Astrocyte of the hippocampus (primary cell): ENCODE data around the gene GDPD1.

Experiments used
- DNase-seq: peaks from one replicate; pipeline ENCODE4 v3.0.0; 2011; ENCODE audit warnings: low read depth, low spot score

The GDPD1 gene

DNA sequence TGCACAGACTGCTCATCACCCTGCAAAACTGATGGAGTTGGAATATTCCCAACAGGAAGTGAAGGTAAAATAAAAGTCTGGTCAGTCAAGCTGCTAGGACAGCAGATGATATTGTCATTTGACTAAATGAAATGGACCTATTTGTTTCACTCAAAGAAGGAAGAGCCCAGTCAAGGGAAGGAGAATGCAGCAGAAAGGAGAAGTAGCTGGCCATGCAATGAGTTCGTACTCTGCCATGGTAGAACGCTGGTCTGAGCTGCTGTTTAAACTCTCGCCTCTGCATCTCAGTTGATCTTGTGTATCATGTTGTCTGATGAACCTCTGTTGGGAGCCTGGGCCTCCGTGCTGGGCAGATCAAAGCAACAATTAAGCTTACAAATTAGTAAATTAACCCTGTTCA, 95.6 kb downstream of the GDPD1 start:
- DNase-seq, result no peak
